DMS 273 (cell line): ENCODE results near the gene PRRC2B.
"Not testable (repeated sequence)": the region's sequence is repeated elsewhere in the genome, so short reads cannot be mapped to it uniquely, and the experiment has no call there.

Source experiments
- DNase-seq: peaks from one replicate; lab custom pipeline; 2025; ENCODE audit not compliant: unreplicated experiment; lab: John Stamatoyannopoulos, UW

Gene PRRC2B

GRCh38 chr9:131467214-131467935, 73.5 kb downstream of the PRRC2B start:
- no peak for DNase-seq

GRCh38 chr9:131468031-131468430, 74.1 kb downstream of the PRRC2B start:
- DNase-seq, result no peak

- DNase-seq, result no peak
Measured at GRCh38 chr9:131469356-131469755, 75.5 kb downstream of the PRRC2B start.

- DNase-seq, result no peak
Measured at GRCh38 chr9:131469951-131470350, 76.1 kb downstream of the PRRC2B start.

GRCh38 chr9:131470581-131470991, 76.7 kb downstream of the PRRC2B start:
- no peak for DNase-seq

- not testable (repeated sequence) for DNase-seq
Measured at GRCh38 chr9:131472085-131472484, 78.2 kb downstream of the PRRC2B start.

GRCh38 chr9:131473198-131473885, 79.5 kb downstream of the PRRC2B start:
- no peak for DNase-seq

- no peak for DNase-seq
Measured at GRCh38 chr9:131473891-131474290, 80.0 kb downstream of the PRRC2B start.

- no peak for DNase-seq
Measured at GRCh38 chr9:131474711-131475110, 80.8 kb downstream of the PRRC2B start.

- no peak for DNase-seq
Measured at GRCh38 chr9:131475111-131475955, 81.4 kb downstream of the PRRC2B start.

GRCh38 chr9:131475956-131476776, 82.3 kb downstream of the PRRC2B start:
- DNase-seq, result no peak

- DNase-seq, result no peak
Measured at GRCh38 chr9:131476777-131477345, 83.0 kb downstream of the PRRC2B start.

- DNase-seq, result no peak
Measured at GRCh38 chr9:131477367-131477766, 83.5 kb downstream of the PRRC2B start.

GRCh38 chr9:131477816-131478419, 84.0 kb downstream of the PRRC2B start:
- DNase-seq, result no peak

GRCh38 chr9:131478421-131478868, 84.6 kb downstream of the PRRC2B start:
- peak; percentile 69 for DNase-seq

GRCh38 chr9:131478911-131479310, 85.0 kb downstream of the PRRC2B start:
- DNase-seq, result no peak

- DNase-seq, result no peak
Measured at GRCh38 chr9:131480258-131480657, 86.4 kb downstream of the PRRC2B start.

GRCh38 chr9:131481441-131482342, 87.8 kb downstream of the PRRC2B start:
- DNase-seq, result no peak
